ENCODE measurements around the gene HAGH. TPM values are rescaled to one million over a fixed set of nuclear protein-coding genes. Genes with fewer than 3 reads are reported as not detected.

The HAGH gene
- total RNA-seq, 1 donor from 2014 or later: 57.0 TPM

DNA sequence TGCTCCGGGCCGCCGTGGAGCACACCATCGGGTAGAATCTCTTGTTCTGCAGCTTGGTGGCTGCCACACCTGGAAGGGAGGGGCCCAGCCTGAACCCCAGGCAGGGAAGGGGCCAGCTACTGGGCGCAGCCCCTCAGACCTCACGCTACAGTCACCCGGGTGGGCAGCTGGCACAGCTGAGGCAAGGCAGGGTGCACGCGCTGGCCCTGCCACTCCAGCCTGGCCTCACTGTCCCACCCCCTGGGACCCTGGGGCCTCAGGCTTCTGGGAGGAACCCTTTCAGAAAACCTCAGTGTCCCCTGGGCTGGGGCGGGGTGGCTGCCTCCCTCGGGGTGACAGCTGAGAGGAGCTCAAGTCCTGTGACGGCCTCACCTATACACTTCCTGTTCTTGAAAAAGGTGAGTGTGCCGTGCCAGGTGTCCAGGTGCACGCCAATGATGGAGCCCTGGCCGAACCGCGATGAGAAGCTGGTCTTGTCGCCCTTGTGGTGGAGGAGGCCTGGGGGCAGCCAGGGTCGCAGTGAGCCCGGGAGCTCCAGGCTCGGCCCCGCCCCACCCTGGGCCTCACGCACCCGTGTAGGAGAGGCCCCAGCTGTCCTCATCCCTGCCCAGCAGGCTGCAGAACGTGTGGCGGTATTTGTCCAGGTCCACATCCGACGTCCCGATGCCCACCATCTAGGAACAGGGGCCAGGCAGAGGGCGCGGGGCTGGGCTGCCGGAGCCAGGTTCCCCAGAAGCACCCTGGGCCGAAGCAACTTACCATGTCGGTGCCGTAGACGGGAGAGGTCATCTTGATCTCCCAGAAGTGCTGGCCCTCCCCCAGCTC is 49.0 kb downstream of the HAGH start:
- no peaks in the 10 kb centered on the region for H3K36me3 Mint-ChIP-seq (ENCODE audit: unreplicated experiment)
- no peak for TF ChIP-seq CTCF (IDR thresholded peaks at IDR 0.05)
- H3K4me3 Mint-ChIP-seq (ENCODE audit: unreplicated experiment): no peak overlapping the region
- DNase-seq (ENCODE audit: extremely low spot score, unreplicated experiment): no peak
- H3K9me3 Mint-ChIP-seq (ENCODE audit: unreplicated experiment): no peaks in the 10 kb centered on the region
- no peaks in the 10 kb centered on the region for H3K27me3 Mint-ChIP-seq (ENCODE audit: unreplicated experiment)
- peaks cover 20% of the 10 kb centered on the region for H3K4me1 Mint-ChIP-seq (ENCODE audit: unreplicated experiment)
- no peak overlapping the region for H3K27ac Mint-ChIP-seq (ENCODE audit: unreplicated experiment)

- no peak overlapping the region for H3K27ac Mint-ChIP-seq (ENCODE audit: unreplicated experiment)
- H3K36me3 Mint-ChIP-seq (ENCODE audit: unreplicated experiment): peaks cover 2% of the 10 kb centered on the region
- H3K9me3 Mint-ChIP-seq (ENCODE audit: unreplicated experiment): no peaks in the 10 kb centered on the region
- H3K4me3 Mint-ChIP-seq (ENCODE audit: unreplicated experiment): no peak overlapping the region
- peaks cover 24% of the 10 kb centered on the region for H3K4me1 Mint-ChIP-seq (ENCODE audit: unreplicated experiment)
- TF ChIP-seq CTCF (IDR thresholded peaks at IDR 0.05): no peak
- H3K27me3 Mint-ChIP-seq (ENCODE audit: unreplicated experiment): no peaks in the 10 kb centered on the region
- no peak for DNase-seq (ENCODE audit: extremely low spot score, unreplicated experiment)
These were observed 49.6 kb downstream of the HAGH start for GRCh38 chr16:1776991-1777374.

DNA sequence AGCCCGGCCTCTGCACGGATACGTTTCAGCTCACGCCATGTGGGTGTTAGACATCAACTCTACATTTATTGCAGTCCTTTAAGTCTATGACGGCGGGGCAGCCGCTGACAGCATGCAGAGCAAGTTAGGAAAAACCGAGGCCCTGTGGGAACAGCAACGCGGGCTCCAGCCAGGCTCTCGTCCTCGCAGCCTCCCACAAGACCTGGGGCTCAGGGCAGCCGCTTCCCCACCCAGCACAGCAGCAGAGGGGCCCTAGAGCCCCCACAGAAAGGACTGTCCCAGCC is 50.0 kb downstream of the HAGH start:
- Mint-ChIP-seq H3K27ac (ENCODE audit: unreplicated experiment) (no peak overlapping the region), H3K4me3 (ENCODE audit: unreplicated experiment) (no peak overlapping the region), H3K36me3 (ENCODE audit: unreplicated experiment) (peaks cover 2% of the 10 kb centered on the region), H3K27me3 (ENCODE audit: unreplicated experiment) (no peaks in the 10 kb centered on the region), H3K4me1 (ENCODE audit: unreplicated experiment) (peaks cover 25% of the 10 kb centered on the region), H3K9me3 (ENCODE audit: unreplicated experiment) (no peaks in the 10 kb centered on the region)
- TF ChIP-seq CTCF (IDR thresholded peaks at IDR 0.05): no peak
- DNase-seq (ENCODE audit: extremely low spot score, unreplicated experiment): no peak

DNA sequence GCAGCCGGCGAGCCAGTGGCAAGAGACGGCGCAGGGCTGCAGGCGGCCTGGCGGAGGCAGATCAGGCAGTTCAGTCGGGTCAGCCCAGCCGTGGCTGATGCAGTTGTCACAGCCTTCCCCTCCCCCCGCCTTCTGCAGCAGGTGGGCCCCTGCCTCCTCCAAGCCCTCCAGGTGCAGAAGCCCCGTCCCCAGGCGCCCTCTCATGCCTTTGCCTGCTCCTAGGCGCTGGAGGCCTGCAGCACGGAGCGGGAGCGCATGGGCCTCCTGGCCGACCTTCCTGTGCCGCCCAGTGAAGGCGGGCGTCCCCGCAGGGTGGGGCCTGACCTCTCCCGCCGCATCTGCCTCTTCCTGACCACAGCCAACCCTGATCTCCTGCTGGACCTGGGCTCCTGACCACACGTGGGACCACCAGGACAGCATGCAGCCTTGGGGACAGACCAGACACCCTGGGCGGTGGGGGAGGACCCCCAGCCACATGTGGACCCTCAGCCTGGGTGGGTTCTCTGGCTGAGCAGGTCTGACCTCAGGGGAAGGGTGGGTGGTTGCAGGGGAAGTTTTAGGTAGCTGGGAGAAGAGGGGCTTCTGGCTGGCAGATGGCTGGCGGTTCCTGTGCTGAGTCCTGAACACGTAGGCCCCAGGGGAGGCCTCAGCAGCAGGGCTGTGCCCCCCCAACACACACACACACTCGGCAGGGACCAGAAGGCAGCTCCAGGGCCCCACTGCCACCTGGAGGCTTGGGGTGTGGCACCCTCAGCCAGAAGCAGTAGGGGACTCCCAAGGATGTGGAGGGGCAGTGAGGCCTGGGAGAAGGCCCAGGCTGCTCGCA is 50.6 kb downstream of the HAGH start:
- H3K4me1 Mint-ChIP-seq (ENCODE audit: unreplicated experiment): peaks cover 19% of the 10 kb centered on the region
- TF ChIP-seq CTCF (IDR thresholded peaks at IDR 0.05): no peak
- no peak overlapping the region for H3K4me3 Mint-ChIP-seq (ENCODE audit: unreplicated experiment)
- H3K27me3 Mint-ChIP-seq (ENCODE audit: unreplicated experiment): no peaks in the 10 kb centered on the region
- H3K9me3 Mint-ChIP-seq (ENCODE audit: unreplicated experiment): no peaks in the 10 kb centered on the region
- H3K36me3 Mint-ChIP-seq (ENCODE audit: unreplicated experiment): peaks cover 2% of the 10 kb centered on the region
- H3K27ac Mint-ChIP-seq (ENCODE audit: unreplicated experiment): no peak overlapping the region
- DNase-seq (ENCODE audit: extremely low spot score, unreplicated experiment): no peak
